GM04503 (cell line): ENCODE measurements around the gene SPTLC2.
"Not testable (repeated sequence)": the region's sequence is repeated elsewhere in the genome, so short reads cannot be mapped to it uniquely, and the experiment has no call there.

Experiments
- DNase-seq: peaks from one replicate; pipeline ENCODE4 v3.0.0-alpha.2; 2012; ENCODE audit warnings: low read depth

Gene SPTLC2

GRCh38 chr14:77616454-77617229 lies at the start of gene SPTLC2:
SPTLC2 (minus strand) TSS chr14:77616637; CDS start chr14:77616579, 58 bp downstream.
- peak; percentile 97 for DNase-seq

- no peak for DNase-seq
Measured at GRCh38 chr14:77663293-77663692, 46.9 kb upstream of the SPTLC2 start.

GRCh38 chr14:77661562-77661961 lies 45.1 kb upstream of the SPTLC2 start:
- DNase-seq: not testable (repeated sequence)

GRCh38 chr14:77660754-77661153 lies 44.3 kb upstream of the SPTLC2 start:
- DNase-seq: no peak

- no peak for DNase-seq
Measured at GRCh38 chr14:77659831-77660230, 43.4 kb upstream of the SPTLC2 start.

- DNase-seq: no peak
Measured at GRCh38 chr14:77657280-77657679, 40.8 kb upstream of the SPTLC2 start.

GRCh38 chr14:77654001-77654441 lies 37.6 kb upstream of the SPTLC2 start:
- no peak for DNase-seq

GRCh38 chr14:77649326-77649725 lies 32.9 kb upstream of the SPTLC2 start:
- DNase-seq: peak; percentile 56

- DNase-seq: no peak
Measured at GRCh38 chr14:77648520-77649200, 32.2 kb upstream of the SPTLC2 start.

- DNase-seq: no peak
Measured at GRCh38 chr14:77647853-77648252, 31.4 kb upstream of the SPTLC2 start.

GRCh38 chr14:77646907-77647306 lies 30.5 kb upstream of the SPTLC2 start:
- no peak for DNase-seq

GRCh38 chr14:77645520-77646230 lies 29.2 kb upstream of the SPTLC2 start:
- DNase-seq: no peak

- no peak for DNase-seq
Measured at GRCh38 chr14:77642407-77642806, 26.0 kb upstream of the SPTLC2 start.

- no peak for DNase-seq
Measured at GRCh38 chr14:77641534-77642341, 25.3 kb upstream of the SPTLC2 start.

- DNase-seq: no peak
Measured at GRCh38 chr14:77640756-77641533, 24.5 kb upstream of the SPTLC2 start.

- peak; percentile 89 for DNase-seq
Measured at GRCh38 chr14:77638771-77639171, 22.3 kb upstream of the SPTLC2 start.

- DNase-seq: not testable (repeated sequence)
Measured at GRCh38 chr14:77635869-77636268, 19.4 kb upstream of the SPTLC2 start.

GRCh38 chr14:77635466-77635865 lies 19.0 kb upstream of the SPTLC2 start:
- DNase-seq: not testable (repeated sequence)

- no peak for DNase-seq
Measured at GRCh38 chr14:77630111-77630510, 13.7 kb upstream of the SPTLC2 start.

GRCh38 chr14:77625360-77625759 lies 8.9 kb upstream of the SPTLC2 start:
- no peak for DNase-seq

- DNase-seq: no peak
Measured at GRCh38 chr14:77623201-77623600, 6.8 kb upstream of the SPTLC2 start.
